ENCODE measurements around the gene CARMIL1.

GRCh38 chr6:25615471-25615870 is 336.3 kb downstream of the CARMIL1 start:
- TF ChIP-seq, protein P1, sequence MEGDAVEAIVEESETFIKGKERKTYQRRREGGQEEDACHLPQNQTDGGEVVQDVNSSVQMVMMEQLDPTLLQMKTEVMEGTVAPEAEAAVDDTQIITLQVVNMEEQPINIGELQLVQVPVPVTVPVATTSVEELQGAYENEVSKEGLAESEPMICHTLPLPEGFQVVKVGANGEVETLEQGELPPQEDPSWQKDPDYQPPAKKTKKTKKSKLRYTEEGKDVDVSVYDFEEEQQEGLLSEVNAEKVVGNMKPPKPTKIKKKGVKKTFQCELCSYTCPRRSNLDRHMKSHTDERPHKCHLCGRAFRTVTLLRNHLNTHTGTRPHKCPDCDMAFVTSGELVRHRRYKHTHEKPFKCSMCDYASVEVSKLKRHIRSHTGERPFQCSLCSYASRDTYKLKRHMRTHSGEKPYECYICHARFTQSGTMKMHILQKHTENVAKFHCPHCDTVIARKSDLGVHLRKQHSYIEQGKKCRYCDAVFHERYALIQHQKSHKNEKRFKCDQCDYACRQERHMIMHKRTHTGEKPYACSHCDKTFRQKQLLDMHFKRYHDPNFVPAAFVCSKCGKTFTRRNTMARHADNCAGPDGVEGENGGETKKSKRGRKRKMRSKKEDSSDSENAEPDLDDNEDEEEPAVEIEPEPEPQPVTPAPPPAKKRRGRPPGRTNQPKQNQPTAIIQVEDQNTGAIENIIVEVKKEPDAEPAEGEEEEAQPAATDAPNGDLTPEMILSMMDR (IDR thresholded peaks at IDR 0.05; ENCODE audit: insufficient read depth, low read depth, low read length) = no peak
- TF ChIP-seq EZH2 (IDR thresholded peaks at IDR 0.05; ENCODE audit: insufficient read depth, low read length) = no peak

Measured in astrocyte (in vitro differentiated cells and primary cell).